Upper lobe of right lung (tissue), 1 donor: ENCODE results near the gene DNAH8. TPM values are rescaled to one million over a fixed set of nuclear protein-coding genes. Genes with fewer than 3 reads are reported as not detected.

Source experiments
- ATAC-seq: fragments of 200-7000 bp; cut with Tn5 transposase; one replicate; pipeline ENCODE4 v1.9.1; 2020; ENCODE audit warnings: mild to moderate bottlenecking, moderate library complexity
- DNase-seq: peaks from one replicate; pipeline ENCODE4 v3.0.0-alpha.2; 2020
- H3K27ac ChIP-seq: fragments of 200-600 bp; one replicate; pipeline ENCODE4 v1.8.0; 2022
- H3K27me3 ChIP-seq: fragments of 200-600 bp; one replicate; pipeline ENCODE4 v1.8.0; 2022; ENCODE audit warnings: mild to moderate bottlenecking
- H3K36me3 ChIP-seq: fragments of 200-600 bp; one replicate; pipeline ENCODE4 v1.8.0; 2022
- H3K4me1 ChIP-seq: fragments of 200-600 bp; one replicate; pipeline ENCODE4 v1.8.0; 2022
- H3K4me3 ChIP-seq: fragments of 200-600 bp; one replicate; pipeline ENCODE4 v1.8.0; 2022; ENCODE audit warnings: mild to moderate bottlenecking
- H3K9me3 ChIP-seq: fragments of 200-600 bp; one replicate; pipeline ENCODE4 v1.8.0; 2022
- intact Hi-C: fragments of 100-400 bp; cut with DNase I; formaldehyde crosslinking; loops from one replicate; pipeline ENCODE4 v1.11.0; 2022
- total RNA-seq: library from RNA; stranded (reverse); fragmentation: NEBNext Ultra II Directional; extraction: Animal tissue kit (Norgen Biotek cat#: 25700); gene quantifications from one replicate; pipeline ENCODE4 v1.2.1, GENCODE V29; 2021
- TF ChIP-seq, protein P1 (sequence below): fragments of 200-600 bp; IDR thresholded peaks from one replicate; pipeline ENCODE4 v1.8.0; 2022; ENCODE audit warnings: antibody characterized with exemption
- donor health status: DM: no; HTN: yes; CAD: no; lungs with severe emphysema.

Gene DNAH8
- total RNA-seq, 1 donor from 2014 or later, result 0.17 TPM

DNA sequence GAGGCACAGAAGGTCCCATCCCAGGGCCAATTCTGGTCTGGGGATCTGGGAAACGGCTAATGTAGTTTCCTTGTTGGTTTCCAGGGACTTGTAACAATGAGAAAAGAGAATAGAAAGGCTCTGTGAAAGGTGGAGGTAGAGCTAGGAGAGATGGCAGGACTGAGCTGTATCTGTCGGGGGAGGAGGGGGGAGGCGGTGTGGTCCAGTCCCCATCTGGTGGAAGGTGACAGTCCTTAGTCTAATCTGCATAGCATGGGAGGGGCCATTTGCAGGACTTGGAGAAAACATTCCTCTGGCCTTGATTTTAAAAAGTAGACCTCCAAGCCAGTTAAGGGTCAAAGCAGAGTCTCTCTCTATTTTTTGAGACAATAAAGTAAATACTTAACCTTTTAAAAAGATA is 137.1 kb downstream of the DNAH8 start:
- ATAC-seq (no peak), DNase-seq (no peak)
- intact Hi-C loops, result no loop called here
- Histone ChIP-seq H3K4me3 (no peak overlapping the region), H3K36me3 (no peaks in the 10 kb centered on the region), H3K27ac (no peak overlapping the region), H3K27me3 (no peaks in the 10 kb centered on the region), H3K4me1 (no peaks in the 10 kb centered on the region), H3K9me3 (no peaks in the 10 kb centered on the region)
- TF ChIP-seq, protein P1, sequence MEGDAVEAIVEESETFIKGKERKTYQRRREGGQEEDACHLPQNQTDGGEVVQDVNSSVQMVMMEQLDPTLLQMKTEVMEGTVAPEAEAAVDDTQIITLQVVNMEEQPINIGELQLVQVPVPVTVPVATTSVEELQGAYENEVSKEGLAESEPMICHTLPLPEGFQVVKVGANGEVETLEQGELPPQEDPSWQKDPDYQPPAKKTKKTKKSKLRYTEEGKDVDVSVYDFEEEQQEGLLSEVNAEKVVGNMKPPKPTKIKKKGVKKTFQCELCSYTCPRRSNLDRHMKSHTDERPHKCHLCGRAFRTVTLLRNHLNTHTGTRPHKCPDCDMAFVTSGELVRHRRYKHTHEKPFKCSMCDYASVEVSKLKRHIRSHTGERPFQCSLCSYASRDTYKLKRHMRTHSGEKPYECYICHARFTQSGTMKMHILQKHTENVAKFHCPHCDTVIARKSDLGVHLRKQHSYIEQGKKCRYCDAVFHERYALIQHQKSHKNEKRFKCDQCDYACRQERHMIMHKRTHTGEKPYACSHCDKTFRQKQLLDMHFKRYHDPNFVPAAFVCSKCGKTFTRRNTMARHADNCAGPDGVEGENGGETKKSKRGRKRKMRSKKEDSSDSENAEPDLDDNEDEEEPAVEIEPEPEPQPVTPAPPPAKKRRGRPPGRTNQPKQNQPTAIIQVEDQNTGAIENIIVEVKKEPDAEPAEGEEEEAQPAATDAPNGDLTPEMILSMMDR, result no peak

DNA sequence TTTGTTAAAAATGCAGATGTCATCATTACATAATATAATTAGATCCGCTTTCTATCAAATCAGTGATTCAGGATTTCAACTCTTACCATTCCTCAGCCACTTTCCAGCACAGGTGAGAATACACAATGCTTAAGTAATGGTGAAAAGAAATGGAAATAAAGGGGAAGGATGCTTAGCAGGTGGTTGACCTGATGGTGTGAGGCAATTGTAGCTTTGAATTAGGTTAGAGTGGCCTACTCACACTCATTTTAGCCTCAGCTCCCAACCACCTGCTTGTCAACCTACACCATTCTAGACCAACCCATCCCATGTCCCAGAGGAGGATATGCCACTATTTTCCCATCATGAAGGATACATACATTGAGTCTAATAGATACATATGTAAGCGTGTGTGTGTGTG is 138.1 kb downstream of the DNAH8 start:
- intact Hi-C loops, result no loop called here
- TF ChIP-seq, protein P1, result no peak
- H3K36me3 ChIP-seq, result no peaks in the 10 kb centered on the region
- H3K27me3 ChIP-seq, result no peaks in the 10 kb centered on the region
- DNase-seq (no peak), ATAC-seq (no peak)
- no peak overlapping the region for H3K27ac ChIP-seq
- no peaks in the 10 kb centered on the region for H3K4me1 ChIP-seq
- H3K4me3 ChIP-seq, result no peak overlapping the region
- H3K9me3 ChIP-seq, result no peaks in the 10 kb centered on the region

DNA sequence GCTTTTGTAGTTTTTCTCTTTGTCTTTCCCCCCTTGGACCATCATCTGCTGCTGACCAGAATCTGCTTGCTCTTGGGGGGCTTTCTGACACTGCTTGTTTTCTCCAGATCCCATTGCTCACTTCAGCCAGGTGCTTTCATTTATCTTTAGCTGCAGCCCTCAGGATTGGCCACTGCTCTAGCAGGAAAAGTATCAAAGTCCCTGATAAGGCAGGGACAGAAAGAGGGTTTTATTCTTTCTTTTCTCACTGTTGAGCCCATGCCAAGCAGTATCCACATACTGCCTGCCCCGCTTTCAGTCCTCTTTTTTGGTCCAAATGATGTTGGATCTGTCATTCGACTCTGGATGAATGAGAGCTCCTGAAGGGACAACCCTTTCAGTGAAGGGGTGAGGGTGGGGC is 141.4 kb downstream of the DNAH8 start:
- intact Hi-C loops, result no loop called here
- H3K9me3 ChIP-seq, result no peaks in the 10 kb centered on the region
- no peaks in the 10 kb centered on the region for H3K4me1 ChIP-seq
- H3K27me3 ChIP-seq, result peaks cover 2% of the 10 kb centered on the region
- H3K36me3 ChIP-seq, result no peaks in the 10 kb centered on the region
- no peak overlapping the region for H3K27ac ChIP-seq
- H3K4me3 ChIP-seq, result no peak overlapping the region
- TF ChIP-seq, protein P1, result no peak
- ATAC-seq (no peak), DNase-seq (no peak)

DNA sequence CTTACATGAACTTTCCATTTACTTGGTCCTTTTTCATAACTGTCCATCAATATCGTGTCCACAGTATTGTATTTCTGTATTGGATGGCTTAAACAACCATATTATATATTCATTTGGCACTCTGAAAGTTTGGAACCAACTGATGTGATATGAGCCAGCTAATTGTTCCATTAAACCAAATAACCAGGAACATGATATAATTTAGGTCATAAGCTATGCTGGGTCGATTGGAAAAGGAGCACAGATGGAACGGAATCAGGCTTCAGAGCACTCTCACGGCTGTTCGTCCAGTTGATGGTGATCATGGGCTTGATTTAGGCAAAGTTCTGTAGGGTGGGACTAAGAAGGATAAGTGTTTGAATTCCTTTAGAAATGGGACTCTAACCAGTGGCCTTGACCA is 142.7 kb downstream of the DNAH8 start:
- no peaks in the 10 kb centered on the region for H3K4me1 ChIP-seq

DNA sequence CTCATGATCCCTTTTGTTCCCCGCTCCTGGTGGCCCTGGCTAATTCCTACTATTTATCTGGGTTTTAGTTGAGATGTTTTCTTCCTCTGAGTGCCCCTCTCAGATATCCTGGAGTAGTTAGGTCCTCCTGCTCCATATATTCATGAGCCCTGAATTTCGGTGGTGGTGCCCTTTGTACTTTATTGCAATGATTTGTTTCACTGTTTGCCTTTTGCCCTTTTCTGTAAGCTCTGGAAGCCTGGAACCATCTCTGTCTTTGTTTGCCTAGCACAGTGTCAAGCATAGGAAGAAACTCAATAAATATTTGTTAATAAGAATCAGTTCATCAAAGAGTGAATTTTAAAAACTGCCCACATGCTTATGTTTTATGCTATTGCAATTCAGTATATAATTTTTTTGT is 144.9 kb downstream of the DNAH8 start:
- Histone ChIP-seq H3K27ac (no peak overlapping the region), H3K4me1 (no peaks in the 10 kb centered on the region), H3K27me3 (peaks cover 2% of the 10 kb centered on the region), H3K9me3 (no peaks in the 10 kb centered on the region), H3K4me3 (no peak overlapping the region), H3K36me3 (no peaks in the 10 kb centered on the region)
- ATAC-seq (no peak), DNase-seq (no peak)
- TF ChIP-seq, protein P1, result no peak
- intact Hi-C loops, result no loop called here

More for the DNA sequence above, 142.7 kb downstream of the DNAH8 start:
- intact Hi-C loops, result no loop called here
- TF ChIP-seq, protein P1, result no peak
- no peak overlapping the region for H3K4me3 ChIP-seq
- ATAC-seq (no peak), DNase-seq (no peak)
- H3K9me3 ChIP-seq, result no peaks in the 10 kb centered on the region
- no peak overlapping the region for H3K27ac ChIP-seq
- peaks cover 2% of the 10 kb centered on the region for H3K27me3 ChIP-seq
- no peaks in the 10 kb centered on the region for H3K36me3 ChIP-seq

DNA sequence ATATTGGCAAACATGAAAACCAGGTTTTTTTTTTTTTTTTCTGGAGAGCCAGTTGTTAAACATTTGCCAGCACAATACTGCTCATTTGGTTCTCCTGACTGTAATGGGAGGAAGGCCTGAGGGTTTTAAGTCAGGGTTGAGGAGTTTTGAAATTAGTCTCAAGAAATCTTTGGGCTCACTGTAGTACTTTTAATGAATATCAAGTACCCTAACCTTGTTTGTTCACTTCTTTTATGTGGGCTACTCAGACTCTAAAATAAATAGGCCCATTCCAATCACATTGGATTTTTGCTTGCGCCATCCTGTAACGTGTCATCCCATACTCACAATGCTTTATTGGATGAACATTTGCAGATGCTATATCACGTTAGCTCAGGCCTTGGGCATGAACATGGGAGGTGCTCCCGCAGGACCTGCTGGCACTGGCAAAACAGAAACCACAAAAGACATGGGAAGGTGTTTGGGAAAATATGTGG is 146.9 kb downstream of the DNAH8 start:
- DNase-seq (no peak), ATAC-seq (peak; percentile 92)
- peak overlapping the region; percentile 2 for H3K27ac ChIP-seq
- H3K4me3 ChIP-seq, result no peak overlapping the region
- H3K27me3 ChIP-seq, result peaks cover 2% of the 10 kb centered on the region
- intact Hi-C loops, result no loop called here
- TF ChIP-seq, protein P1, result no peak
- H3K4me1 ChIP-seq, result no peaks in the 10 kb centered on the region
- no peaks in the 10 kb centered on the region for H3K9me3 ChIP-seq
- no peaks in the 10 kb centered on the region for H3K36me3 ChIP-seq
